HCT116 (cell line): ENCODE measurements around the gene THOP1. TPM values are rescaled to one million over a fixed set of nuclear protein-coding genes. Genes with fewer than 3 reads are reported as not detected.
"Not testable (repeated sequence)": the region's sequence is repeated elsewhere in the genome, so short reads cannot be mapped to it uniquely, and the experiment has no call there.

Source experiments
- ATAC-seq: fragments of 200-7000 bp; cut with Tn5 transposase; 2 replicates; pipeline ENCODE4 v1.9.1; 2020; ENCODE audit warnings: mild to moderate bottlenecking, moderate library complexity
- BruUV-seq: library from RNA; stranded (reverse); fragments of 400-500 nt; replicated peaks from 2 replicates; lab custom pipeline; 2021; lab: Mats Ljungman, UMichigan
- CTCF ChIA-PET: fragments of 300-600 bp; sonication (Branson Sonifier 250); formaldehyde crosslinking; loops from one replicate; lab custom pipeline; 2021; ENCODE audit warnings: antibody characterized with exemption; lab: Charles Lee
- POLR2A ChIA-PET: fragments of 300-600, 350-600 bp; sonication (Branson Sonifier 250); formaldehyde crosslinking; loops from one replicate; lab custom pipeline; 2021; ENCODE audit warnings: antibody characterized with exemption; lab: Charles Lee
- RAD21 ChIA-PET, 2 experiments: fragments of 300-600 bp; sonication (Branson Sonifier 250); formaldehyde crosslinking; loops; one replicate each; lab custom pipeline; 2023; ENCODE audit warnings: low total read pairs in 2 of 2; ENCODE audit not compliant: uncharacterized antibody in 2 of 2, unreplicated experiment in 2 of 2, low non-redundant PET in 1 of 2; lab: Charles Lee
- DNase-seq: peaks from one replicate; pipeline ENCODE4 v3.0.0-alpha.2; 2010; ENCODE audit warnings: low read depth, low spot score
- H2AFZ ChIP-seq: fragments of 200-600 bp; shearing (Covaris generic), sonication (generic); 2 replicates; pipeline ENCODE4 v1.6.1; 2017; ENCODE audit warnings: low read depth, mixed run types, mixed read lengths, antibody characterized with exemption, low read length; ENCODE audit not compliant: poor library complexity, severe bottlenecking
- H3K27ac ChIP-seq: 2 replicates; pipeline ENCODE4 v1.5.1; 2012; ENCODE audit warnings: low read depth, low read length
- H3K27me3 ChIP-seq: fragments of 200-600 bp; sonication (generic); 2 replicates; pipeline ENCODE4 v1.6.1; 2016; ENCODE audit warnings: mixed run types, low read length, mixed read lengths; ENCODE audit not compliant: insufficient read depth
- H3K36me3 ChIP-seq, 2 experiments: fragments of 200-500 bp in 1 of 2; fragments of 200-600 bp in 1 of 2; sonication (Bioruptor generic) in 1 of 2; sonication (generic) in 1 of 2; 2 replicates each; pipeline versions ENCODE4 v1.5.1 to v1.6.1; 2014 to 2016; ENCODE audit warnings: low read length in 2 of 2, inconsistent platforms in 1 of 2, mixed read lengths in 1 of 2, mixed run types in 1 of 2; ENCODE audit not compliant: insufficient read depth in 2 of 2, control insufficient read depth in 1 of 2
- H3K4me1 ChIP-seq, 2 experiments: fragments of 200-600 bp in 1 of 2; sonication (generic) in 1 of 2; 2 replicates each; pipeline versions ENCODE4 v1.5.1 to v1.6.1; 2012 to 2017; ENCODE audit warnings: low read length in 2 of 2, inconsistent platforms in 1 of 2, mild to moderate bottlenecking in 1 of 2, mixed read lengths in 1 of 2, mixed run types in 1 of 2, moderate library complexity in 1 of 2; ENCODE audit not compliant: insufficient read depth in 2 of 2, control insufficient read depth in 1 of 2
- H3K4me2 ChIP-seq: fragments of 200-600 bp; sonication (generic); 2 replicates; pipeline ENCODE4 v1.6.1; 2017; ENCODE audit warnings: mixed run types, low read length, mixed read lengths
- H3K4me3 ChIP-seq, 2 experiments: fragments of 200-600 bp in 1 of 2; sonication (generic) in 1 of 2; replicated peaks in 1 of 2; 2 replicates each; pipeline ENCODE4 v1.5.1; 2011 to 2016; ENCODE audit warnings: low read length in 2 of 2, control low read depth in 1 of 2, low read depth in 1 of 2, mild to moderate bottlenecking in 1 of 2, mixed read lengths in 1 of 2, mixed run types in 1 of 2
- H3K79me2 ChIP-seq: fragments of 200-600 bp; sonication (generic); 2 replicates; pipeline ENCODE4 v1.6.1; 2017; ENCODE audit warnings: mild to moderate bottlenecking, mixed run types, low read length, moderate library complexity, mixed read lengths; ENCODE audit not compliant: insufficient read depth
- H3K9ac ChIP-seq: fragments of 200-600 bp; sonication (generic); 2 replicates; pipeline ENCODE4 v1.6.1; 2016; ENCODE audit warnings: low read length, mixed read lengths
- H3K9me2 ChIP-seq: fragments of 200-600 bp; sonication (generic), shearing (Covaris generic); 2 replicates; pipeline ENCODE4 v1.6.1; 2017; ENCODE audit warnings: mixed run types, mild to moderate bottlenecking, moderate library complexity; ENCODE audit not compliant: insufficient read depth
- H3K9me3 ChIP-seq, 2 experiments: fragments of 200-500 bp in 1 of 2; fragments of 200-600 bp in 1 of 2; sonication (Bioruptor generic) in 1 of 2; sonication (generic) in 1 of 2; 2 replicates each; pipeline ENCODE4 v1.6.1; 2014 to 2017; ENCODE audit warnings: low read length in 2 of 2, mixed read lengths in 2 of 2, inconsistent platforms in 1 of 2, low read depth in 1 of 2, mild to moderate bottlenecking in 1 of 2, mixed run types in 1 of 2, moderate library complexity in 1 of 2; ENCODE audit not compliant: control insufficient read depth in 1 of 2, insufficient read depth in 1 of 2
- H4K20me1 ChIP-seq: fragments of 200-600 bp; sonication (generic), shearing (Covaris generic); 2 replicates; pipeline ENCODE4 v1.6.1; 2017; ENCODE audit warnings: mixed run types, mild to moderate bottlenecking, moderate library complexity; ENCODE audit not compliant: insufficient read depth
- ATF3 ChIP-seq: IDR thresholded peaks from 2 replicates; pipeline ENCODE4 v1.6.1; 2012
- CBX3 ChIP-seq: IDR thresholded peaks from 2 replicates; pipeline ENCODE4 v1.6.1; 2012; ENCODE audit warnings: low read depth
- CEBPB ChIP-seq: IDR thresholded peaks from 2 replicates; pipeline ENCODE4 v1.6.1; 2012; ENCODE audit warnings: low read depth
- CTCF ChIP-seq, 3 experiments: fragments of 200-600 bp in 1 of 3; sonication (generic) in 1 of 3; IDR thresholded peaks in 2 of 3; conservative IDR thresholded peaks in 1 of 3; 2 replicates each; pipeline ENCODE4 v1.5.1; 2012 to 2017; ENCODE audit warnings: low read depth in 2 of 3, low read length in 2 of 3, antibody characterized with exemption in 1 of 3, borderline replicate concordance in 1 of 3, control low read depth in 1 of 3, mild to moderate bottlenecking in 1 of 3, mixed read lengths in 1 of 3, mixed run types in 1 of 3, moderate library complexity in 1 of 3; ENCODE audit not compliant: insufficient read depth in 1 of 3
- EGR1 ChIP-seq: IDR thresholded peaks from 2 replicates; pipeline ENCODE4 v1.6.1; 2012; ENCODE audit warnings: low read depth
- ELF1 ChIP-seq: IDR thresholded peaks from 2 replicates; pipeline ENCODE4 v1.6.1; 2012; ENCODE audit warnings: low read depth, borderline replicate concordance
- EZH2 ChIP-seq: fragments of 200-600 bp; sonication (generic); IDR thresholded peaks from 2 replicates; pipeline ENCODE4 v1.6.1; 2017; ENCODE audit warnings: antibody characterized with exemption, mixed run types
- FOSL1 ChIP-seq: IDR thresholded peaks from 2 replicates; pipeline ENCODE4 v1.6.1; 2012; ENCODE audit warnings: low read depth
- JUND ChIP-seq: IDR thresholded peaks from 2 replicates; pipeline ENCODE4 v1.6.1; 2012
- MAX ChIP-seq: IDR thresholded peaks from 2 replicates; pipeline ENCODE4 v1.6.1; 2012
- POLR2A ChIP-seq: IDR thresholded peaks from 2 replicates; pipeline ENCODE4 v1.7.0; 2011; ENCODE audit warnings: borderline replicate concordance; ENCODE audit not compliant: insufficient read depth, insufficient read length; ENCODE audit errors: extremely low read depth
- POLR2AphosphoS5 ChIP-seq: IDR thresholded peaks from 2 replicates; pipeline ENCODE4 v1.6.1; 2011; ENCODE audit warnings: mild to moderate bottlenecking, low read depth, low read length, moderate library complexity
- RAD21 ChIP-seq: IDR thresholded peaks from 2 replicates; pipeline ENCODE4 v1.6.1; 2012; ENCODE audit warnings: low read depth, mild to moderate bottlenecking
- SIN3A ChIP-seq: IDR thresholded peaks from 2 replicates; pipeline ENCODE4 v1.6.1; 2012; ENCODE audit warnings: low read depth
- SP1 ChIP-seq: IDR thresholded peaks from 2 replicates; pipeline ENCODE4 v1.6.1; 2012; ENCODE audit warnings: low read depth
- SRF ChIP-seq: IDR thresholded peaks from 2 replicates; pipeline ENCODE4 v1.6.1; 2012; ENCODE audit warnings: low read depth
- TCF7L2 ChIP-seq: IDR thresholded peaks from 2 replicates; pipeline ENCODE4 v1.7.0; 2011; ENCODE audit warnings: borderline replicate concordance, inconsistent platforms; ENCODE audit not compliant: insufficient read depth, insufficient read length; ENCODE audit errors: extremely low read depth
- YY1 ChIP-seq: IDR thresholded peaks from 2 replicates; pipeline ENCODE4 v1.6.1; 2011; ENCODE audit warnings: low read length, low read depth, moderate library complexity, mild to moderate bottlenecking; ENCODE audit not compliant: insufficient replicate concordance; ENCODE audit errors: extremely low read depth
- ZNF274 ChIP-seq: fragments of 200-500 bp; sonication (Bioruptor generic); IDR thresholded peaks from 2 replicates; pipeline ENCODE4 v1.6.1; 2014; ENCODE audit warnings: mild to moderate bottlenecking, low read depth, low read length, inconsistent platforms
- intact Hi-C: fragments of 100-400 bp; cut with micrococcal nuclease; formaldehyde crosslinking; loops from 2 replicates; pipeline ENCODE4 v1.10.0; 2022
- total RNA-seq: library from RNA; stranded (reverse); gene quantifications from one replicate; pipeline ENCODE4 v1.2.1, GENCODE V29; 2021; ENCODE audit not compliant: unreplicated experiment

Gene THOP1
- total RNA-seq, 1 experiment from 2014 or later = 201 TPM

- H3K9me3 ChIP-seq, H4K20me1 ChIP-seq, intact Hi-C loops, H3K9me2 ChIP-seq, POLR2A ChIA-PET, H3K27me3 ChIP-seq, H2AFZ ChIP-seq, H3K9ac ChIP-seq, BruUV-seq, H3K79me2 ChIP-seq, ATAC-seq, RAD21 ChIA-PET, H3K36me3 ChIP-seq, CTCF ChIA-PET, H3K4me3 ChIP-seq: not testable (repeated sequence)
- TF ChIP-seq JUND = peak; percentile 62
- peak; percentile 80 for TF ChIP-seq FOSL1
- peak; percentile 41; the same call in 1 of the 2 replicates for TF ChIP-seq SP1
- peaks cover 6 to 18% of the 10 kb centered on the region in 2 experiments for H3K4me1 ChIP-seq
- peak overlapping the region; percentile 47; the same call in 1 of the 2 replicates for H3K27ac ChIP-seq
- DNase-seq = peak; percentile 50
- peak overlapping the region; percentile 31 for H3K4me2 ChIP-seq
Observed at GRCh38 chr19:2817237-2817829, 32.0 kb downstream of the THOP1 start.

- peaks cover 6 to 18% of the 10 kb centered on the region in 2 experiments for H3K4me1 ChIP-seq
- BruUV-seq = no TSS peak
- H3K9me3 ChIP-seq = no peaks in the 10 kb centered on the region
- peak within 1 kb of the TSS; percentile 53; the same call in 1 of the 2 replicates for H3K27ac ChIP-seq
- H3K4me3 ChIP-seq = peak within 1 kb of the TSS; percentile 65 to 95
- H3K79me2 ChIP-seq = 0 out of 2 replicates have a peak, but pooled peaks cover 4% of the 10 kb centered on the region
- H3K27me3 ChIP-seq = no peaks in the 10 kb centered on the region
- H3K9me2 ChIP-seq = no peaks in the 10 kb centered on the region
- ChIA-PET CTCF (interaction anchor here (1.0 kb wide), 1 partner anchor 171 kb away, joined by 3 read pairs; no protein-coding TSS in a partner anchor), POLR2A (interaction anchor here (1.0 kb wide), 1 partner anchor 35 kb away, joined by 5 read pairs; the partner anchor contains the start of gene THOP1), RAD21 (no interaction called here)
- peak within 1 kb of the TSS; percentile 90 for H2AFZ ChIP-seq
- H4K20me1 ChIP-seq = no peaks in the 10 kb centered on the region
- peak; percentile 93 for DNase-seq
- intact Hi-C loops = no loop called here
- ATAC-seq = peak; percentile 95
- no peaks in the 10 kb centered on the region for H3K36me3 ChIP-seq
- H3K4me2 ChIP-seq = peak within 1 kb of the TSS; percentile 98
- peak within 1 kb of the TSS; percentile 79 for H3K9ac ChIP-seq
- TF ChIP-seq EZH2 = no peak
- no peak for TF ChIP-seq ZNF274
- TF ChIP-seq RAD21 = no peak; the same call in none of the 2 replicates
- no peak for TF ChIP-seq ATF3
- TF ChIP-seq SIN3A = no peak
- TF ChIP-seq EGR1 = no peak
- no peak for TF ChIP-seq JUND
- peak; percentile 77 to 93 (median 84); a peak in 5 of 6 replicates for TF ChIP-seq CTCF (IDR thresholded peaks at IDR 0.05 in 2 of 3, conservative IDR thresholded peaks at IDR 0.05 in 1 of 3; ENCODE audit: borderline replicate concordance in 1 of 3, insufficient read depth in 1 of 3, low read depth in 2 of 3, low read length in 2 of 3)
- TF ChIP-seq CEBPB = no peak
- TF ChIP-seq CBX3 = peak; percentile 86; the same call in 1 of the 2 replicates
- peak; percentile 67; the same call in 1 of the 2 replicates for TF ChIP-seq MAX
- TF ChIP-seq ELF1 = no peak; the same call in 1 of the 2 replicates
- TF ChIP-seq FOSL1 = no peak
- TF ChIP-seq POLR2A = no peak
- peak; percentile 77 for TF ChIP-seq YY1
- TF ChIP-seq TCF7L2 = peak; percentile 35
- TF ChIP-seq SRF = no peak
- peak; percentile 82 for TF ChIP-seq POLR2AphosphoS5
Observed at GRCh38 chr19:2819540-2820111, 34.3 kb downstream of the THOP1 start, which contains the start of gene ZNF554. Gene ZNF554 (plus strand): TSS chr19:2819868. CDS start chr19:2820072, 204 bp downstream.
